Upper lobe of left lung (tissue), 6 donors: ENCODE data around the gene PDGFA. TPM values are rescaled to one million over a fixed set of nuclear protein-coding genes. Genes with fewer than 3 reads are reported as not detected.
A peak's percentile ranks its signal among the peaks of the same experiment; 100 is the strongest.

Source experiments
- ATAC-seq, 2 donors: fragments of 200-7000 bp; cut with Tn5 transposase; one replicate each; pipeline ENCODE4 v1.9.1; 2022; ENCODE audit warnings: mild to moderate bottlenecking in 2 of 2, moderate library complexity in 2 of 2; ENCODE audit not compliant: low FRiP score in 2 of 2
- DNase-seq, 2 donors: peaks; one replicate each; pipeline ENCODE4 v3.0.0-alpha.2; 2019 to 2020
- H3K27ac ChIP-seq, 4 donors: fragments of 200-600 bp; sonication (generic); one replicate each; pipeline ENCODE4 v1.5.1; 2016 to 2019
- H3K27me3 ChIP-seq, 4 donors: fragments of 200-600 bp; sonication (generic); one replicate each; pipeline ENCODE4 v1.5.1; 2017 to 2019
- H3K36me3 ChIP-seq, 4 donors: fragments of 200-600 bp; sonication (generic); one replicate each; pipeline ENCODE4 v1.5.1; 2016 to 2019
- H3K4me1 ChIP-seq, 4 donors: fragments of 200-600 bp; sonication (generic); one replicate each; pipeline ENCODE4 v1.5.1; 2018 to 2019
- H3K4me3 ChIP-seq, 4 donors: fragments of 200-600 bp; sonication (generic); one replicate each; pipeline ENCODE4 v1.5.1; 2017 to 2019; ENCODE audit warnings: mild to moderate bottlenecking in 2 of 4, moderate library complexity in 1 of 4
- H3K9me3 ChIP-seq, 4 donors: fragments of 200-600 bp; sonication (generic); one replicate each; pipeline ENCODE4 v1.5.1; 2018 to 2019
- CTCF ChIP-seq, 6 experiments: fragments of 450-650 bp in 4 of 6; fragments of 200-600 bp in 2 of 6; sonication (generic) in 2 of 6; IDR thresholded peaks; one replicate each; pipeline ENCODE4 v1.5.1; 2016 to 2019; ENCODE audit warnings: antibody characterized with exemption in 6 of 6
- EP300 ChIP-seq, 4 donors: sonication (generic); formaldehyde crosslinking; IDR thresholded peaks; one replicate each; pipeline ENCODE4 v1.5.1; 2017; ENCODE audit warnings: antibody characterized with exemption in 4 of 4, control low read depth in 2 of 4
- POLR2A ChIP-seq, 4 donors: fragments of 450-650 bp; IDR thresholded peaks; one replicate each; pipeline ENCODE4 v1.5.1; 2016 to 2017; ENCODE audit warnings: antibody characterized with exemption in 4 of 4, mild to moderate bottlenecking in 2 of 4
- POLR2AphosphoS5 ChIP-seq, 2 donors: sonication (generic); formaldehyde crosslinking; IDR thresholded peaks; one replicate each; pipeline ENCODE4 v1.5.1; 2017; ENCODE audit warnings: antibody characterized with exemption in 2 of 2
- WGBS, 2 donors: methylation state at CpG; one replicate each; pipeline ENCODE4 v1.1.5; 2017 to 2018; 5-methylcytosine and 5-hydroxymethylcytosine counted together
- total RNA-seq, 6 donors: library from RNA; depleted of rRNA in 4 of 6; stranded (reverse); fragments of >200 nt in 4 of 6; gene quantifications; one replicate each; pipeline versions ENCODE4 v1.1.0 to v1.2.1, GENCODE V29; 2016 to 2021
- donor health status: DM: no; HTN: no; CAD: no; lungs with moderate emphysema.
- donor health status: DM: no; HTN: yes; CAD: no; lungs with severe emphysema.

Gene PDGFA
- total RNA-seq, 6 donors from 2014 or later = 23.0 to 73.3 (median 44.6) TPM

- peaks cover 11 to 24% (median 17%) of the 10 kb centered on the region in 4 donors for H3K4me1 ChIP-seq
- ATAC-seq (peak in 1 of 2 donors; percentile 3), DNase-seq (peak in 1 of 2 donors; percentile 19)
- 81 to 100% methylated on average over 2 to 6 of the region's 6 CpGs for WGBS, 2 donors
- no peak overlapping the region for H3K27ac ChIP-seq
- no peak overlapping the region for H3K4me3 ChIP-seq
- H3K36me3 ChIP-seq = no peaks in the 10 kb centered on the region
- TF ChIP-seq CTCF (IDR thresholded peaks at IDR 0.05) = no peak
- TF ChIP-seq POLR2A (IDR thresholded peaks at IDR 0.05) = no peak
- TF ChIP-seq POLR2AphosphoS5 (IDR thresholded peaks at IDR 0.05) = no peak
- TF ChIP-seq EP300 (IDR thresholded peaks at IDR 0.05) = no peak
- no peaks in the 10 kb centered on the region for H3K9me3 ChIP-seq
- no peaks in the 10 kb centered on the region for H3K27me3 ChIP-seq
These were observed 59.9 kb downstream of the PDGFA start for GRCh38 chr7:459584-460373.

GRCh38 chr7:458511-459245 is 61.0 kb downstream of the PDGFA start:
- Histone ChIP-seq H3K27ac (no peak overlapping the region), H3K9me3 (no peaks in the 10 kb centered on the region), H3K36me3 (no peaks in the 10 kb centered on the region), H3K4me3 (no peak overlapping the region), H3K4me1 (peaks cover 11 to 24% (median 17%) of the 10 kb centered on the region in 4 donors), H3K27me3 (no peaks in the 10 kb centered on the region)
- DNase-seq (peak; percentile 13 to 63), ATAC-seq (no peak)
- TF ChIP-seq POLR2A (IDR thresholded peaks at IDR 0.05) (no peak), EP300 (IDR thresholded peaks at IDR 0.05) (no peak), CTCF (IDR thresholded peaks at IDR 0.05) (no peak), POLR2AphosphoS5 (IDR thresholded peaks at IDR 0.05) (no peak)
- 87 to 98% methylated on average over 6 to 9 of the region's 9 CpGs for WGBS, 2 donors

DNA sequence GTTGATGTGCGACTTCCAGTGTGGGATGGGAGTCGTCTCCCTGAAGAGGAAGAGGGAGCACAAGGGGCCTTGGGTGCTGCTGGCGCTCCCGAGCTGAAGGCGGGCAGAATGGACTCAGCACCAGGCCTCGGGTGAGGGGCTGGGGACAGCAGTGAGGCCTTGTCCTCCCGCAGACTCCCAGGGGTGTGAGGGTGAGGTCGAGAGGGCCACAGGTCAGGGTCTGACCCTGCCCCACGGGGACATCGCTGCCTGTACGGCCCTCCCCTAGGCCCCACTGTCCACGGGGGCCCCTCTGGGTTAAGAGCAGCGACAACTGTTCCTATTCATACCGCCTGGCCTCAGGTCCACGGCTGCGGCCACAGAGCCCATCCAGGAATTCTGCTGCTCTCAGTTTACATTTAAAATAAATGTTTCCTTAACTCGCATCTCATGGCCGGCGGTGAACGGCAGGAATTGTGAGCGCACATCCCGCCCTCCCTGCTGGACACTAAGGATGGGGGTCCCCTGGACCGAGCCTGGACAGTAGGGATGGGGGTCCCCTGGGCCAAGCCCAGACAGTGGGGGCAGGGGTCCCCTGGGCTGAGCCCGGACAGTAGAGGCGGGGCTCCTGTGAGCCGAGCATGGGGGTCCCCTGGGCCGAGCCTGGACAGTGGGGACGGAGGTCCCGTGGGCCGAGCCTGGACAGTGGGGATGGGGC is 61.7 kb downstream of the PDGFA start:
- no peak overlapping the region for H3K27ac ChIP-seq
- no peaks in the 10 kb centered on the region for H3K36me3 ChIP-seq
- DNase-seq (peak; percentile 12 to 74), ATAC-seq (peak; percentile 16 to 21)
- H3K4me1 ChIP-seq = peaks cover 11 to 24% (median 17%) of the 10 kb centered on the region in 4 donors
- H3K4me3 ChIP-seq = no peak overlapping the region
- WGBS, 2 donors = 93 to 94% methylated on average over 5 to 30 of the region's 30 CpGs
- TF ChIP-seq EP300 (IDR thresholded peaks at IDR 0.05) (no peak), POLR2A (IDR thresholded peaks at IDR 0.05) (no peak), POLR2AphosphoS5 (IDR thresholded peaks at IDR 0.05) (no peak), CTCF (IDR thresholded peaks at IDR 0.05) (no peak)
- H3K27me3 ChIP-seq = peaks cover 0 to 2% (median 0%) of the 10 kb centered on the region in 4 donors
- no peaks in the 10 kb centered on the region for H3K9me3 ChIP-seq

GRCh38 chr7:455110-455928 is 64.3 kb downstream of the PDGFA start:
- TF ChIP-seq EP300 (IDR thresholded peaks at IDR 0.05) = no peak
- no peak for TF ChIP-seq POLR2A (IDR thresholded peaks at IDR 0.05)
- 51 to 82% methylated on average over 12 to 20 of the region's 42 CpGs for WGBS, 2 donors
- Histone ChIP-seq H3K9me3 (no peaks in the 10 kb centered on the region), H3K4me1 (peaks cover 7 to 20% (median 11%) of the 10 kb centered on the region in 4 donors), H3K4me3 (no peak overlapping the region), H3K27me3 (peaks cover 0 to 9% (median 2%) of the 10 kb centered on the region in 4 donors), H3K36me3 (no peaks in the 10 kb centered on the region), H3K27ac (no peak overlapping the region)
- ATAC-seq (no peak), DNase-seq (peak in 1 of 2 donors; percentile 86)
